ENCODE data around the gene MAX. TPM values are rescaled to one million over a fixed set of nuclear protein-coding genes. Genes with fewer than 3 reads are reported as not detected.
A peak's percentile ranks its signal among the peaks of the same experiment; 100 is the strongest.
"Not testable (repeated sequence)": the region's sequence is repeated elsewhere in the genome, so short reads cannot be mapped to it uniquely, and the experiment has no call there.

Gene MAX
- total and polyA plus RNA-seq, 2 experiments from 2014 or later: 41.1 to 52.8 TPM

GRCh38 chr14:65096323-65097089 lies 5.8 kb downstream of the MAX start:
- in situ Hi-C loops (cut with MboI): no loop called here
- H3K27me3 ChIP-seq (replicated peaks; ENCODE audit: insufficient read depth): no peaks in the 10 kb centered on the region
- 64 to 67% methylated on average over 6 of the region's 6 CpGs for WGBS, 2 experiments (ENCODE audit: low coverage in 1 of 2, low lambda C conversion rate in 2 of 2, missing lambda C conversion rate in 2 of 2)

GRCh38 chr14:65095633-65096205 lies 6.6 kb downstream of the MAX start:
- Histone ChIP-seq H3K27ac (peak overlapping the region; percentile 44), H4K20me1 (ENCODE audit: insufficient read depth) (no peaks in the 10 kb centered on the region), H2AFZ (no peak overlapping the region), H3F3A (ENCODE audit: insufficient read depth) (peaks cover 23% of the 10 kb centered on the region), H3K36me3 (ENCODE audit: low read depth) (peaks cover 40% of the 10 kb centered on the region), H3K27me3 (replicated peaks; ENCODE audit: insufficient read depth) (no peaks in the 10 kb centered on the region), H3K4me1 (ENCODE audit: insufficient read depth) (peaks cover 37% of the 10 kb centered on the region), H3K9ac (peak overlapping the region; percentile 15; the same call in 1 of the 2 replicates), H3K4me3 (no peak overlapping the region), H3K4me2 (ENCODE audit: unreplicated experiment) (peak overlapping the region; percentile 48), H3K9me3 (ENCODE audit: low read depth) (no peaks in the 10 kb centered on the region), H3K9me2 (ENCODE audit: insufficient read depth) (no peaks in the 10 kb centered on the region), H3K79me2 (ENCODE audit: insufficient read depth) (peaks cover 100% of the 10 kb centered on the region)
- in situ Hi-C loops (cut with MboI): no loop called here
- DNase-seq: peak; percentile 73
- TF ChIP-seq EZH2phosphoT487 (IDR thresholded peaks at IDR 0.05; ENCODE audit: insufficient read depth, low read depth) (no peak), EZH2 (IDR thresholded peaks at IDR 0.05; ENCODE audit: insufficient read depth, poor library complexity, severe bottlenecking) (no peak)
- WGBS, 2 experiments (ENCODE audit: low coverage in 1 of 2, low lambda C conversion rate in 2 of 2, missing lambda C conversion rate in 2 of 2): 27 to 28% methylated on average over 3 of the region's 3 CpGs

More at GRCh38 chr14:65096323-65097089, 5.8 kb downstream of the MAX start:
- Histone ChIP-seq H2AFZ (no peak overlapping the region), H3K79me2 (ENCODE audit: insufficient read depth) (peaks cover 100% of the 10 kb centered on the region), H3K27ac (peak overlapping the region; percentile 44), H3K4me2 (ENCODE audit: unreplicated experiment) (peak overlapping the region; percentile 48), H3K4me1 (ENCODE audit: insufficient read depth) (peaks cover 40% of the 10 kb centered on the region), H3K9me3 (ENCODE audit: low read depth) (no peaks in the 10 kb centered on the region), H3K4me3 (no peak overlapping the region), H3K36me3 (ENCODE audit: low read depth) (peaks cover 33% of the 10 kb centered on the region), H3K9me2 (ENCODE audit: insufficient read depth) (no peaks in the 10 kb centered on the region), H3F3A (ENCODE audit: insufficient read depth) (peaks cover 23% of the 10 kb centered on the region), H3K9ac (peak overlapping the region; percentile 15; the same call in 1 of the 2 replicates), H4K20me1 (ENCODE audit: insufficient read depth) (no peaks in the 10 kb centered on the region)
- DNase-seq: peak; percentile 24
- TF ChIP-seq EZH2phosphoT487 (IDR thresholded peaks at IDR 0.05; ENCODE audit: insufficient read depth, low read depth) (no peak), EZH2 (IDR thresholded peaks at IDR 0.05; ENCODE audit: insufficient read depth, poor library complexity, severe bottlenecking) (no peak)

GRCh38 chr14:65092349-65092748 lies 10.0 kb downstream of the MAX start:
- 93 to 97% methylated on average over 2 of the region's 2 CpGs for WGBS, 2 experiments (ENCODE audit: low coverage in 1 of 2, low lambda C conversion rate in 2 of 2, missing lambda C conversion rate in 2 of 2)
- Histone ChIP-seq H3F3A (ENCODE audit: insufficient read depth) (peaks cover 19% of the 10 kb centered on the region), H3K27ac (no peak overlapping the region), H2AFZ (no peak overlapping the region), H4K20me1 (ENCODE audit: insufficient read depth) (0 out of 2 replicates have a peak, but pooled peaks cover 5% of the 10 kb centered on the region), H3K4me3 (no peak overlapping the region), H3K79me2 (ENCODE audit: insufficient read depth) (peaks cover 99% of the 10 kb centered on the region), H3K36me3 (ENCODE audit: low read depth) (peaks cover 48% of the 10 kb centered on the region), H3K27me3 (replicated peaks; ENCODE audit: insufficient read depth) (no peaks in the 10 kb centered on the region), H3K9ac (no peak overlapping the region), H3K4me1 (ENCODE audit: insufficient read depth) (peaks cover 17% of the 10 kb centered on the region), H3K9me3 (ENCODE audit: low read depth) (no peaks in the 10 kb centered on the region), H3K4me2 (ENCODE audit: unreplicated experiment) (no peak overlapping the region), H3K9me2 (ENCODE audit: insufficient read depth) (no peaks in the 10 kb centered on the region)
- TF ChIP-seq EZH2phosphoT487 (IDR thresholded peaks at IDR 0.05; ENCODE audit: insufficient read depth, low read depth) (no peak), EZH2 (IDR thresholded peaks at IDR 0.05; ENCODE audit: insufficient read depth, poor library complexity, severe bottlenecking) (no peak)
- DNase-seq: no peak
- in situ Hi-C loops (cut with MboI): no loop called here

DNA sequence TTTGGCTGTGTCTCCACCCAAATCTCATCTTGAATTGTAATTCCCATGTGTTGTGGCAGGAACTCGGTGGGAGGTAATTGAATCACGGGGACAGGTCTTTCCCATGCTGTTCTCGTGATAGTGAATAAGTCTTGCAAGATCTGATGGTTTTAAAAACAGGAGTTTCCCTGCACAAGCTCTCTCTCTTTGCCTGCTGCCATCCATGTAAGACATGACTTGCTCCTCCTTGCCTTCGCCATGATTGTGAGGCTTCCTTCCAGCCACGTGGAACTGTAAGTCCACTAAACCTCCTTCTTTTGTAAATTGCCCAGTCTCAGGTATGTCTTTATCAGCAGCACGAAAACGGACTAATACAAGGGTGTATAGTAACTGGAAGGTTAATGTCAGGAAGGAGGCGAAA lies 14.5 kb downstream of the MAX start:
- in situ Hi-C loops (cut with MboI); H3K27ac ChIP-seq: not testable (repeated sequence)
- WGBS, 2 experiments (ENCODE audit: low coverage in 1 of 2, low lambda C conversion rate in 2 of 2, missing lambda C conversion rate in 2 of 2): 98 to 99% methylated on average over 8 of the region's 8 CpGs

DNA sequence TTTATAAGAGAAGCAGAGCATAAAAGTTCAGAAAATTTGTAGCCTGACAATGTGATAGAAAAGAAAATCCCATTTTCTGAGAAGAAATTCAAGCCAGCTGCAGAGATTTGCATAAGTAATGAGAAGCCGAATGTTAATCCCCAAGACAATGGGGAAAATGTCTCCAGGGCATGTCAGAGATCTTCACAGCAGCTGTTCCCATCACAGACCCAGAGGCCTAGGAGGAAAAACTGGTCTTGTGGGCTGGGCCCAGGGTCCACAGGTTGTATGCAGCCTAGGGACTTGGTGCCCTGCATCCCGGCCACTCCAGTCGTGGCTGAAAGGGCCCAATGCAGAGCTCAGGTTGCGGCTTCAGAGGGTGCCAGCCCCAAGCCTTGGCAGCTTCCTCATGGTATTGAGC lies 15.6 kb downstream of the MAX start:
- H3K4me2 ChIP-seq (ENCODE audit: unreplicated experiment); H4K20me1 ChIP-seq (ENCODE audit: insufficient read depth); H3K9me3 ChIP-seq (ENCODE audit: low read depth); in situ Hi-C loops (cut with MboI); H3K9me2 ChIP-seq (ENCODE audit: insufficient read depth); DNase-seq; H3F3A ChIP-seq (ENCODE audit: insufficient read depth); H3K4me3 ChIP-seq; H3K9ac ChIP-seq; H2AFZ ChIP-seq; H3K27me3 ChIP-seq (replicated peaks; ENCODE audit: insufficient read depth); H3K27ac ChIP-seq; H3K4me1 ChIP-seq (ENCODE audit: insufficient read depth): not testable (repeated sequence)
- Histone ChIP-seq H3K79me2 (ENCODE audit: insufficient read depth) (peaks cover 95% of the 10 kb centered on the region), H3K36me3 (ENCODE audit: low read depth) (peaks cover 55% of the 10 kb centered on the region)
- WGBS, 2 experiments (ENCODE audit: low coverage in 1 of 2, low lambda C conversion rate in 2 of 2, missing lambda C conversion rate in 2 of 2): 100% methylated on average over 4 of the region's 4 CpGs

More for the DNA sequence above, 14.5 kb downstream of the MAX start:
- DNase-seq; H3K4me3 ChIP-seq; H2AFZ ChIP-seq; H3K4me2 ChIP-seq (ENCODE audit: unreplicated experiment); H3K9me2 ChIP-seq (ENCODE audit: insufficient read depth); H3K4me1 ChIP-seq (ENCODE audit: insufficient read depth); H4K20me1 ChIP-seq (ENCODE audit: insufficient read depth); H3K9me3 ChIP-seq (ENCODE audit: low read depth); H3K27me3 ChIP-seq (replicated peaks; ENCODE audit: insufficient read depth); H3K9ac ChIP-seq; H3F3A ChIP-seq (ENCODE audit: insufficient read depth): not testable (repeated sequence)
- Histone ChIP-seq H3K36me3 (ENCODE audit: low read depth) (peaks cover 55% of the 10 kb centered on the region), H3K79me2 (ENCODE audit: insufficient read depth) (peaks cover 95% of the 10 kb centered on the region)
